Small intestine (tissue), 7 donors: ENCODE data around the gene RBBP8NL. TPM values are rescaled to one million over a fixed set of nuclear protein-coding genes. Genes with fewer than 3 reads are reported as not detected.
"Not testable (repeated sequence)": the region's sequence is repeated elsewhere in the genome, so short reads cannot be mapped to it uniquely, and the experiment has no call there.

Experiments
- DNase-seq, 2 donors: peaks; one replicate each; pipeline versions ENCODE4 v3.0.0 to v3.0.0-alpha.2; 2013
- FAIRE-seq: peaks from 2 replicates; lab custom pipeline; 2012; peaks lifted over from hg19 to GRCh38; lab: Jason Lieb, UNC
- H3K27ac ChIP-seq, 3 donors: one replicate each; pipeline ENCODE4 v1.5.1; 2013; ENCODE audit warnings: low read length in 2 of 3, mild to moderate bottlenecking in 2 of 3, control low read depth in 1 of 3, inconsistent platforms in 1 of 3, low read depth in 1 of 3, moderate library complexity in 1 of 3
- H3K27me3 ChIP-seq, 3 donors: one replicate each; pipeline ENCODE4 v1.6.1; 2013; ENCODE audit warnings: low read length in 3 of 3, inconsistent platforms in 1 of 3; ENCODE audit not compliant: control insufficient read depth in 3 of 3, insufficient read depth in 3 of 3
- H3K36me3 ChIP-seq, 3 donors: one replicate each; pipeline ENCODE4 v1.6.1; 2013; ENCODE audit warnings: low read length in 3 of 3, inconsistent platforms in 1 of 3, low read depth in 1 of 3, mild to moderate bottlenecking in 1 of 3, moderate library complexity in 1 of 3; ENCODE audit not compliant: control insufficient read depth in 3 of 3, insufficient read depth in 2 of 3
- H3K4me1 ChIP-seq, 3 donors: one replicate each; pipeline ENCODE4 v1.6.1; 2013; ENCODE audit warnings: low read length in 2 of 3, inconsistent platforms in 1 of 3, low read depth in 1 of 3, mild to moderate bottlenecking in 1 of 3, moderate library complexity in 1 of 3; ENCODE audit not compliant: control insufficient read depth in 3 of 3, insufficient read depth in 2 of 3
- H3K4me3 ChIP-seq, 3 donors: one replicate each; pipeline ENCODE4 v1.5.1; 2013; ENCODE audit warnings: low read length in 3 of 3, control low read depth in 1 of 3, inconsistent platforms in 1 of 3, low read depth in 1 of 3, mild to moderate bottlenecking in 1 of 3, moderate library complexity in 1 of 3
- H3K9me3 ChIP-seq, 2 donors: one replicate each; pipeline ENCODE4 v1.6.1; 2013; ENCODE audit warnings: low read depth in 1 of 2, low read length in 1 of 2; ENCODE audit not compliant: control insufficient read depth in 2 of 2, insufficient read depth in 1 of 2
- WGBS, 3 donors: extraction: QIAGEN DNeasy Blood & Tissue Kit; methylation state at CpG; one replicate each; pipeline ENCODE4 v1.1.7; 2013; 5-methylcytosine and 5-hydroxymethylcytosine counted together
- polyA plus RNA-seq, 4 donors: library from polyadenylated mRNA; stranded (reverse) in 3 of 4; unstranded in 1 of 4; fragments of 200-250 nt in 3 of 4; fragments of 120-200 nt in 1 of 4; gene quantifications; one replicate each; pipeline versions ENCODE4 v1.2.1 to v1.2.3, GENCODE V29; 2013
- donor health status: healthy with polysubstance abuse.
- donor health status: control.
- donor health status: control.
- donor health status: Bipolar disorder and iron deficiency.
- donor health status: healthy.

RBBP8NL gene
- polyA plus RNA-seq, 4 donors: 8.0 to 28.0 (median 13.5) TPM

- DNase-seq (no peak), FAIRE-seq (no peak)
- H3K27me3 ChIP-seq: no peaks in the 10 kb centered on the region
- H3K4me1 ChIP-seq: peaks cover 0 to 20% (median 0%) of the 10 kb centered on the region in 3 donors
- peaks cover 0 to 12% (median 0%) of the 10 kb centered on the region in 3 donors for H3K36me3 ChIP-seq
- WGBS, 3 donors: 69 to 79% (median 73%) methylated on average over 15 to 16 of the region's 16 CpGs
- peak overlapping the region in 1 of 3 donors; percentile 4 for H3K27ac ChIP-seq
- no peaks in the 10 kb centered on the region for H3K9me3 ChIP-seq
- H3K4me3 ChIP-seq: no peak overlapping the region
Observed at GRCh38 chr20:62381202-62381797, 46.0 kb downstream of the RBBP8NL start.

DNA sequence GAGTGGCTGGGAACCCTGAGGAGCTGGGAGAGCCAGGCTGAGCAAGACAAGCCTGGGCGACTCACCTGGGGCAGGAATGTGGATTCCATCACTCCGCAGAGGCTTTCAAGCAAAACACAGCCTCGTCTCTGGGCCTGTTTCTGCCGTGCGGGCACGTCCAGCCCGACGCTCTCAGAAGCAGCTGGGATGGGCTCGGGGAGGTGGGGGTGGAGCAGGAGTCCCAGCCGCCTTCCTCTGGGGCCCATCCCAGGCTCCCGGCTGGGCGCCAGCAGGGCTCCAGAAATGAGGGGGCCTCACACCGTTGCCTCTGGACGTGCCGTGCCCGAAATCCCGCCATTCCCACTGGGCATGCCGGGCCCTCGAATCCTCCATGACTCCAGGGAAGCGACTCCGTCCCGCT lies 49.1 kb downstream of the RBBP8NL start:
- peaks cover 0 to 12% (median 0%) of the 10 kb centered on the region in 3 donors for H3K36me3 ChIP-seq
- peaks cover 0 to 3% (median 0%) of the 10 kb centered on the region in 3 donors for H3K27me3 ChIP-seq
- H3K27ac ChIP-seq: no peak overlapping the region
- 62 to 74% (median 69%) methylated on average over 20 to 22 of the region's 22 CpGs for WGBS, 3 donors
- no peak overlapping the region for H3K4me3 ChIP-seq
- peaks cover 0 to 33% (median 0%) of the 10 kb centered on the region in 3 donors for H3K4me1 ChIP-seq
- no peak for DNase-seq
- H3K9me3 ChIP-seq: no peaks in the 10 kb centered on the region
- no peak for FAIRE-seq

GRCh38 chr20:62377615-62378178 lies 49.6 kb downstream of the RBBP8NL start:
- DNase-seq: no peak
- 43 to 67% (median 48%) methylated on average over 8 to 15 of the region's 15 CpGs for WGBS, 3 donors
- no peaks in the 10 kb centered on the region for H3K9me3 ChIP-seq
- H3K36me3 ChIP-seq: peaks cover 0 to 12% (median 0%) of the 10 kb centered on the region in 3 donors
- H3K4me3 ChIP-seq: no peak overlapping the region
- H3K27ac ChIP-seq: no peak overlapping the region
- H3K4me1 ChIP-seq: peaks cover 0 to 33% (median 0%) of the 10 kb centered on the region in 3 donors
- FAIRE-seq: no peak
- peaks cover 0 to 3% (median 0%) of the 10 kb centered on the region in 3 donors for H3K27me3 ChIP-seq

- FAIRE-seq: no peak
- peaks cover 0 to 33% (median 0%) of the 10 kb centered on the region in 3 donors for H3K4me1 ChIP-seq
Observed at GRCh38 chr20:62377064-62377461, 50.3 kb downstream of the RBBP8NL start.

GRCh38 chr20:62376112-62377063 lies 51.0 kb downstream of the RBBP8NL start:
- Histone ChIP-seq H3K27ac (no peak overlapping the region), H3K9me3 (no peaks in the 10 kb centered on the region), H3K4me1 (peaks cover 0 to 38% (median 0%) of the 10 kb centered on the region in 3 donors)

More at GRCh38 chr20:62377064-62377461, 50.3 kb downstream of the RBBP8NL start:
- H3K9me3 ChIP-seq: no peaks in the 10 kb centered on the region
- no peak overlapping the region for H3K27ac ChIP-seq
- WGBS, 3 donors: 74 to 82% (median 80%) methylated on average over 17 of the region's 17 CpGs
- H3K4me3 ChIP-seq: no peak overlapping the region
- H3K27me3 ChIP-seq: peaks cover 0 to 3% (median 0%) of the 10 kb centered on the region in 3 donors
- no peak for DNase-seq
- H3K36me3 ChIP-seq: peaks cover 0 to 8% (median 0%) of the 10 kb centered on the region in 3 donors

GRCh38 chr20:62374331-62375152 lies 52.8 kb downstream of the RBBP8NL start:
- H3K4me1 ChIP-seq: peaks cover 0 to 56% (median 0%) of the 10 kb centered on the region in 3 donors
- WGBS, 3 donors: 32 to 54% (median 45%) methylated on average over 24 of the region's 24 CpGs
- no peaks in the 10 kb centered on the region for H3K9me3 ChIP-seq
- peak overlapping the region in 2 of 3 donors; percentile 4 to 48 for H3K27ac ChIP-seq
- FAIRE-seq: no peak
- peaks cover 0 to 3% (median 0%) of the 10 kb centered on the region in 3 donors for H3K27me3 ChIP-seq
- H3K4me3 ChIP-seq: no peak overlapping the region
- no peaks in the 10 kb centered on the region for H3K36me3 ChIP-seq
- no peak for DNase-seq

More at GRCh38 chr20:62376112-62377063, 51.0 kb downstream of the RBBP8NL start:
- Histone ChIP-seq H3K36me3 (peaks cover 0 to 3% (median 0%) of the 10 kb centered on the region in 3 donors), H3K4me3 (no peak overlapping the region), H3K27me3 (peaks cover 0 to 3% (median 0%) of the 10 kb centered on the region in 3 donors)
- no peak for FAIRE-seq
- peak in 1 of 2 donors; percentile 65 for DNase-seq
- 38 to 56% (median 52%) methylated on average over 26 of the region's 26 CpGs for WGBS, 3 donors

- not testable (repeated sequence) for H3K27me3 ChIP-seq, H3K36me3 ChIP-seq, H3K4me3 ChIP-seq, DNase-seq, H3K9me3 ChIP-seq, FAIRE-seq, H3K27ac ChIP-seq
- WGBS, 3 donors: 78 to 92% (median 84%) methylated on average over 22 to 27 of the region's 40 CpGs
- H3K4me1 ChIP-seq: peaks cover 0 to 64% (median 2%) of the 10 kb centered on the region in 3 donors
Observed at GRCh38 chr20:62373631-62374179, 53.6 kb downstream of the RBBP8NL start.
